Muscle layer of duodenum (tissue), 2 donors: ENCODE measurements around the gene CDH13.

Experiments used
- H3K27ac ChIP-seq: one replicate; pipeline ENCODE4 v1.7.0; 2013; ENCODE audit warnings: mild to moderate bottlenecking, low read length
- H3K27me3 ChIP-seq: one replicate; pipeline ENCODE4 v1.7.0; 2013; ENCODE audit warnings: low read depth, mild to moderate bottlenecking, control low read depth, low read length
- H3K36me3 ChIP-seq, 2 donors: one replicate each; pipeline ENCODE4 v1.7.0; 2013; ENCODE audit warnings: low read length in 2 of 2, control low read depth in 1 of 2, mild to moderate bottlenecking in 1 of 2; ENCODE audit not compliant: insufficient read depth in 2 of 2, control insufficient read depth in 1 of 2
- H3K4me1 ChIP-seq, 2 donors: one replicate each; pipeline ENCODE4 v1.7.0; 2013; ENCODE audit warnings: low read length in 2 of 2, mild to moderate bottlenecking in 2 of 2, control low read depth in 1 of 2, moderate library complexity in 1 of 2; ENCODE audit not compliant: insufficient read depth in 2 of 2, control insufficient read depth in 1 of 2
- H3K4me3 ChIP-seq, 2 donors: one replicate each; pipeline ENCODE4 v1.7.0; 2013; ENCODE audit warnings: low read length in 2 of 2, low read depth in 1 of 2, mild to moderate bottlenecking in 1 of 2
- H3K9me3 ChIP-seq, 2 donors: one replicate each; pipeline ENCODE4 v1.7.0; 2013; ENCODE audit warnings: low read length in 2 of 2, control low read depth in 1 of 2, mild to moderate bottlenecking in 1 of 2; ENCODE audit not compliant: control insufficient read depth in 1 of 2
- donor health status: healthy.

Gene CDH13

DNA sequence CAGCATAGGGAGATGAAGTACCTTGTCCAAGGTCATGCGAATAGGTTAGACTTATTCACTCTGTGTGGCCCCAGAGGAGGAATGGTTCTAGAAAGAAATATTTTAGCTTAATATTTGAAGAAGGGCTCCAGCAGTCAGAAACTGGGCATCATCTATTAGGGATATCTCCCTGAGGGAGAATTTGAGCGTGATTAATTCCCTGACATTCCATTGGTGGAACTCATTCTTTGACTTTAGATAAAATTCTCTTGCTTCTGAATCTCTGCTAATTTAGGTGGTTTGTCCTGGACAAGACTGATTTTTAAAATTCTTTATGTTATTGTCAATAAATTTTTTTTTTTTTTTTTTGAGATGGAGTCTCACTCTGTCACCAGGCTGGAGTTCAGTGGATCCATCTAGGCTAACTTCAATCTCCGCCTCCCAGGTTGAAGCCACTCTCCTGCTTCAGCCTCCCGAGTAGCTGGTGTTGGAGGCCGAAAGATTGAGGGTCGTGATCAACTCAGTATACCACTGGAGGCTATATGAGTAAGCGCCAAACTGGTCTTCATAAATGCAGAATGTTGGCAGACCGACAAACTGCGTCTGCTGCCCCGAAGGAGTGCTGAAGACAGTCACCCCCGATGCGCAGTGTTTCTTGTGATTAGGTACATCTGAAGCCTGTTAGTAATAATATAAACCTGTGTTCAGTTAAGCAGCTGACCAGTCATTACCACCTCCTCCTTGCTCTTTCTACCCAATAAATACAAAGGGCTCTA, 913.1 kb downstream of the CDH13 start:
- H3K27ac ChIP-seq: no peak overlapping the region
- H3K27me3 ChIP-seq: no peaks in the 10 kb centered on the region
- no peaks in the 10 kb centered on the region for H3K9me3 ChIP-seq
- H3K4me3 ChIP-seq: no peak overlapping the region
- H3K4me1 ChIP-seq: no peaks in the 10 kb centered on the region
- H3K36me3 ChIP-seq: no peaks in the 10 kb centered on the region

DNA sequence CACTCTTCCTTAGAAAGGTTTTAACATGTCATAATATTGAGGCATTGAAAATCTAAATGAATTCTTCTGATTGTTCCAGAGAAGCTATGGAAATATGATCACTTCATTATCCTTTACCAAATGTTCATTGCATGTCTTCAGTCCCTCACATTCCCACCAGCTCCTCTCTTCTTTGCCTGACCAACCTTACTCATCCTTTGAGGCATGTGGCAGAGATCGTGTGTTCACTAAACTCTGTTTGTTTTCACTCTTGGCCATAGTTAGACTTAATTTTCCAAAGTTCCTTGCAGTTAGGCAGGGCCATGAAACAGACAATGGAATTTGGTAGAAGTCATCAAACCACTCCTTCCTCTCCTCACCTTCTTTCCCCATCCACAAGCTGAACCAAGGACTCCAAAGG, 914.5 kb downstream of the CDH13 start:
- no peaks in the 10 kb centered on the region for H3K36me3 ChIP-seq
- H3K4me1 ChIP-seq: no peaks in the 10 kb centered on the region
- H3K27me3 ChIP-seq: no peaks in the 10 kb centered on the region
- no peak overlapping the region for H3K27ac ChIP-seq
- H3K9me3 ChIP-seq: no peaks in the 10 kb centered on the region
- H3K4me3 ChIP-seq: no peak overlapping the region

DNA sequence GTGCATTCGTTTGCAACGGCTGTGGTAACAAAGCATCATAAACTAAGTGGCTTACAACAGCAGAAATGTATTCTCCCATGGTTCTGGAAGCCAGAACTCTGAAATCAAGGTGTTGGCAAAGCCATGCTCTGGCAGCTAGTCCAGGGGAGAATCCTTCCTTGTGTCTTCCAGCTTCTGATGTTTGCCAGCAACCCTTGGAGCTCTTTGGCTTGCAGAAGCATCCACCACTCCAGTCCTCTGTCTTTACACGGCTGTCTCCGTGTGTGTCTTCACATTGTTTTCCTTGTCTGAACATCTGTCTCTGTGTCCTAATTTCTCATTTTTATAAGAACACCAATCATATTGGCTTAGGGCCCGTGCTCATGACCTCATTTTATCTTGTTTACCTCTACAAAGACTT, 915.7 kb downstream of the CDH13 start:
- no peaks in the 10 kb centered on the region for H3K27me3 ChIP-seq
- H3K9me3 ChIP-seq: no peaks in the 10 kb centered on the region
- H3K4me3 ChIP-seq: no peak overlapping the region
- no peaks in the 10 kb centered on the region for H3K36me3 ChIP-seq
- H3K4me1 ChIP-seq: no peaks in the 10 kb centered on the region
- H3K27ac ChIP-seq: no peak overlapping the region

- no peak overlapping the region for H3K4me3 ChIP-seq
- no peaks in the 10 kb centered on the region for H3K27me3 ChIP-seq
- H3K4me1 ChIP-seq: no peaks in the 10 kb centered on the region
- H3K27ac ChIP-seq: no peak overlapping the region
- H3K36me3 ChIP-seq: no peaks in the 10 kb centered on the region
- H3K9me3 ChIP-seq: no peaks in the 10 kb centered on the region
These were observed 922.8 kb downstream of the CDH13 start for GRCh38 chr16:83549316-83550182.

DNA sequence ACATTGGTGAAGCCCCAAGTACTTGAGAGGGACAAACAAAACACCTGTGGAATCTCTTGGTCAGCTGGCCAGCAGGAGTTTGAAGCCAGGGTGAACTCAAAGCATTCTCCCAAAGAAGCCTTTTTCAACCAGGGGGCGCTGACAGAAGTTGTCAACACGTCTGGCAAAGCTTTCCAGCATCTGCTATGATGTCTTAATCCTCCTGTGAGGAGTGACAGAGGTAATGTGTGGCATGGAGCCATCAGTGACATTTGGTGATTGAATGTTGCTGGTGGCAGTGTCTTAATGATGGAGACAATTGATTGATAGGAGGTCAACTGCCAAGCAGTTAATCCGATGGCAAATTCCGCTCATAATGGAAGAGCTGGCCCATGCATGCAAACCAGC, 923.4 kb downstream of the CDH13 start:
- Histone ChIP-seq H3K4me1 (no peaks in the 10 kb centered on the region), H3K36me3 (no peaks in the 10 kb centered on the region), H3K27ac (no peak overlapping the region), H3K27me3 (no peaks in the 10 kb centered on the region), H3K4me3 (no peak overlapping the region), H3K9me3 (no peaks in the 10 kb centered on the region)

DNA sequence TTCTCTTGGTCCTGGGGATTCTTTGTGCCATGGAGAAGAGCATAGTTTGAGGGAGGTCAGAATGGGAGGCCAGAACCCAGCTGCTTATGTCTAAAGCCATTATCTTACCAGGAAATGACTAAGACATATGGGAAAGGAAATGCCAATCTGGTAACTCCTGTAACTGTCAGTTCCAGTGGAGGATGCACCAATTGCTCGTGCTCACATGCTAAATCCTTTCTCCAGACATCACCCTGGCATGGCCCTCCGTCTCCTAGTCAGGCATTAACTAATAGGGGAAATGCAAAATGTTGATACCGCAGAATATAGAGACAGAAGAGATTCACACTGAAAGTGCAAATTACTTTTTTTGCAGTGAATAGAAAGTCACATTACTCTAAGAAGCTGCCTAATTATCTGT, 925.5 kb downstream of the CDH13 start:
- Histone ChIP-seq H3K36me3 (no peaks in the 10 kb centered on the region), H3K4me1 (no peaks in the 10 kb centered on the region), H3K4me3 (no peak overlapping the region), H3K27ac (no peak overlapping the region), H3K9me3 (no peaks in the 10 kb centered on the region), H3K27me3 (no peaks in the 10 kb centered on the region)

DNA sequence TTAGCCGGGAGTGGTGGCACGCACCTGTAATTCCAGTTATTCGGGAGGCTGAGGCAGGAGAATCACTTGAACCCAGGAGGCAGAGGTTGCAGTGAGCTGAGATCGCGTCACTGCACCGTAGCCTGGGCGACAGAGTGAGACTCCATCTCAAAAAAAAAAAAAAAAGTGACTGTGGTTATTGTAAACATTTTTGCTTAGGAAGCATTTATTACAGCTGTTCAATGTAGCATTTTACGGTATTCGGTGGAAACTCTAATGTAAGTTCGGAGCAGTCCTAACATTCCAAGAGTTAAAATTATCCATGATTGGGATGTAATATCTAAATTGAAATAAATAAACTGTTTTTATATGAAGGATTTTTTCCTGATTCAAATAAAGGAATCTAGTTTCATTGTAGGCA, 926.2 kb downstream of the CDH13 start:
- Histone ChIP-seq H3K4me3 (no peak overlapping the region), H3K27ac (no peak overlapping the region), H3K27me3 (no peaks in the 10 kb centered on the region), H3K36me3 (no peaks in the 10 kb centered on the region), H3K9me3 (no peaks in the 10 kb centered on the region), H3K4me1 (no peaks in the 10 kb centered on the region)

DNA sequence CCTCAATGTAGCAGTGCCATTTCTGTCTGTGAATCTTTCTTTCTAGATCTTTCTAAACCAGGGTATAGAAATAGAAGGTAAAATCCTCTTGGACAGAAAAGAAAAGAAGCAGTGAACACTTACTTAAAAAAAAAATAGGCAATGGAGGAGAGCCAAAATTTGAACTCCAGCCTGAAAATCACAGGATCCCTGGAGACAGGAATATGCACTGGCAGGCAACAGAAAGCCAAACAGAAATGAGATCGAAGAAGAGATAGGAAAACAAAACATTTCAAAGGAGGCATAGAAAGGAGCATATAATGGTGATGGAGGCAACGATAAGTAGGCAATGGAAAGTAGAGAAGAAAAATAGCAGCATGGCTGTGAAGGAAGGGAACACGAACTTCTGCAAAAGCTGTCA, 927.3 kb downstream of the CDH13 start:
- Histone ChIP-seq H3K27me3 (no peaks in the 10 kb centered on the region), H3K36me3 (no peaks in the 10 kb centered on the region), H3K4me1 (no peaks in the 10 kb centered on the region)

GRCh38 chr16:83554540-83554939, 927.8 kb downstream of the CDH13 start:
- no peak overlapping the region for H3K27ac ChIP-seq
- no peak overlapping the region for H3K4me3 ChIP-seq
- no peaks in the 10 kb centered on the region for H3K9me3 ChIP-seq
- H3K36me3 ChIP-seq: no peaks in the 10 kb centered on the region
- no peaks in the 10 kb centered on the region for H3K4me1 ChIP-seq
- no peaks in the 10 kb centered on the region for H3K27me3 ChIP-seq

More for the DNA sequence above, 927.3 kb downstream of the CDH13 start:
- H3K9me3 ChIP-seq: no peaks in the 10 kb centered on the region
- no peak overlapping the region for H3K4me3 ChIP-seq
- H3K27ac ChIP-seq: no peak overlapping the region

- Histone ChIP-seq H3K4me1 (no peaks in the 10 kb centered on the region), H3K4me3 (no peak overlapping the region), H3K9me3 (no peaks in the 10 kb centered on the region), H3K27me3 (no peaks in the 10 kb centered on the region), H3K27ac (no peak overlapping the region), H3K36me3 (no peaks in the 10 kb centered on the region)
These were observed 935.1 kb downstream of the CDH13 start for GRCh38 chr16:83561876-83562275.

DNA sequence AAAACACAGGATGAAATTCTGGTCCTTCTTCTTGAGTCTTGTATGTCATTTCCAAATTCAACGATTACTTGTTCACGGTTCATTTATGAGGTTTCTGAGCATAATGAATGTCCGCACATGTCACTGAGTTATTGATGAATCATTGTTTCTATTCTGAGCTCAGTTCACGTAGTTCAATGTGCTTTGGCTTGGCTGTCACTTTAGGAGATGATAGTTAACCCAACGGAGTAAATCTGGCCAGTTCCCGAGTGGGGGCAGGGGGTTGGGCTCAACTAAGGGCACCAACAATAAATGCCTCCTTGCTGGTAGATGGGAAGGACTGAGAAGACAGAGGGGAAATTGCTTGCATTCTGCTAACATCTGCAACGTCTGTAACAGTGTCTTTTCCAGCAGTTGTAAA, 941.6 kb downstream of the CDH13 start:
- Histone ChIP-seq H3K4me1 (no peaks in the 10 kb centered on the region), H3K27me3 (no peaks in the 10 kb centered on the region), H3K27ac (no peak overlapping the region), H3K9me3 (no peaks in the 10 kb centered on the region), H3K4me3 (no peak overlapping the region), H3K36me3 (no peaks in the 10 kb centered on the region)
